ENCODE data around the gene RPS6KA3. TPM values are rescaled to one million over a fixed set of nuclear protein-coding genes. Genes with fewer than 3 reads are reported as not detected.

RPS6KA3 gene
- total and polyA plus RNA-seq, 9 of the 15 experiments (the other 6 are each of a cell fraction or from before 2014, with no cell fraction given), result 10.9 to 61.9 (median 37.4) TPM

DNA sequence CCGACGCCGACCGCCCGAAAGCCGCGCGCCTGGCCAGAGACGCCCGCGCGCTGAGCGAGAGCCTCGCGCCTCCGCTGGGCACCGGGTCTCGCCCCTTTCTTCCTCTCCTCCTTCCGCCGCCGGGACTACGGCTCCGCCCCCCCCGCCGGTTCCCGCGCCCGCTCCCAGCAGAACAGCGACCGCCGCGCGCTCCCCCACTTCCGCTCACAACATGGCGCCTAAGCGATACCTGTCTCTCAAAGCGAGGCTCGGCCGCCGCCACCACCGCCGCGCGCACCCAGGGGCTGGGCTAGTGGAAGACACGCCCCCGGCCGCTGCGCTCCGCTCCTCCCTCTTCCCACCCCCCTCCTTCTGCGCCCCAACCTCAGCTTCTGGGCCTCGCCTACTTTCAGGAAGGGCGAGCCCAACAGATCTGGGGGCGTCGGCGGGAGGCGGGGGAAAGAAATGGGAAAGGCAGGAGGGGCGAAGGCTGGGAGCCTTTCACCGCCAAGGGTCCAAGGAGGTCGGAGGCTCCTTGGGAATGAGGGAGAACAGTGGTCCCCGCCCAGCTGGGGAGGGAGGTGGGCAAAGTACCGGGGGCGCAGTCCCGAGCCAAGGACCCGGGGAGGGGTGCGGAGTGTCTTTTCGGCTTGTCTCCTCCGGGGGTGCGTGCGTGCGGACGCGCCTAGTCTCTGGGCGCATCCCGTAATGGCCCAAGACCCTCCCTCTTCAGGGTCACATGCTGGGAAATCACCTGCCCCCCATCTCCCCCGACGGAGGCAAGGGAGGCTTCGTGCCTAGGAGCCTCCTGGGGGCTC is at the start of gene RPS6KA3 (continued):
- TF ChIP-seq, protein P1, sequence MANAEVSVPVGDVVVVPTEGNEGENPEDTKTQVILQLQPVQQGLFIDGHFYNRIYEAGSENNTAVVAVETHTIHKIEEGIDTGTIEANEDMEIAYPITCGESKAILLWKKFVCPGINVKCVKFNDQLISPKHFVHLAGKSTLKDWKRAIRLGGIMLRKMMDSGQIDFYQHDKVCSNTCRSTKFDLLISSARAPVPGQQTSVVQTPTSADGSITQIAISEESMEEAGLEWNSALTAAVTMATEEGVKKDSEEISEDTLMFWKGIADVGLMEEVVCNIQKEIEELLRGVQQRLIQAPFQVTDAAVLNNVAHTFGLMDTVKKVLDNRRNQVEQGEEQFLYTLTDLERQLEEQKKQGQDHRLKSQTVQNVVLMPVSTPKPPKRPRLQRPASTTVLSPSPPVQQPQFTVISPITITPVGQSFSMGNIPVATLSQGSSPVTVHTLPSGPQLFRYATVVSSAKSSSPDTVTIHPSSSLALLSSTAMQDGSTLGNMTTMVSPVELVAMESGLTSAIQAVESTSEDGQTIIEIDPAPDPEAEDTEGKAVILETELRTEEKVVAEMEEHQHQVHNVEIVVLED (CRISPR knock-in tag; IDR thresholded peaks at IDR 0.05), result no peak
- TF ChIP-seq, protein P2, sequence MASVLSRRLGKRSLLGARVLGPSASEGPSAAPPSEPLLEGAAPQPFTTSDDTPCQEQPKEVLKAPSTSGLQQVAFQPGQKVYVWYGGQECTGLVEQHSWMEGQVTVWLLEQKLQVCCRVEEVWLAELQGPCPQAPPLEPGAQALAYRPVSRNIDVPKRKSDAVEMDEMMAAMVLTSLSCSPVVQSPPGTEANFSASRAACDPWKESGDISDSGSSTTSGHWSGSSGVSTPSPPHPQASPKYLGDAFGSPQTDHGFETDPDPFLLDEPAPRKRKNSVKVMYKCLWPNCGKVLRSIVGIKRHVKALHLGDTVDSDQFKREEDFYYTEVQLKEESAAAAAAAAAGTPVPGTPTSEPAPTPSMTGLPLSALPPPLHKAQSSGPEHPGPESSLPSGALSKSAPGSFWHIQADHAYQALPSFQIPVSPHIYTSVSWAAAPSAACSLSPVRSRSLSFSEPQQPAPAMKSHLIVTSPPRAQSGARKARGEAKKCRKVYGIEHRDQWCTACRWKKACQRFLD (CRISPR knock-in tag; IDR thresholded peaks at IDR 0.05), result no peak
- TF ChIP-seq TEAD4 (IDR thresholded peaks at IDR 0.05; ENCODE audit: low read length) (no peak), TEAD4 (CRISPR knock-in tag; IDR thresholded peaks at IDR 0.05; ENCODE audit: borderline replicate concordance) (no peak), ILF3 (IDR thresholded peaks at IDR 0.05; ENCODE audit: borderline replicate concordance) (no peak), ZKSCAN8 (CRISPR knock-in tag; IDR thresholded peaks at IDR 0.05) (no peak), DPF2 (IDR thresholded peaks at IDR 0.05) (0 out of 2 replicates have a peak, but pooled peaks have one; percentile 31), STAG1 (CRISPR knock-in tag; IDR thresholded peaks at IDR 0.05; ENCODE audit: borderline replicate concordance) (no peak), BRF1 (IDR thresholded peaks at IDR 0.05; ENCODE audit: borderline replicate concordance, extremely low read depth, insufficient read length) (no peak), NCOA6 (IDR thresholded peaks at IDR 0.05) (no peak), PHF8 (IDR thresholded peaks at IDR 0.05; ENCODE audit: borderline replicate concordance, low read length) (peak; percentile 57; the same call in 1 of the 2 replicates), ATF7 (IDR thresholded peaks at IDR 0.05) (peak; percentile 35; the same call in 1 of the 2 replicates), SFPQ (IDR thresholded peaks at IDR 0.05; ENCODE audit: low read depth, low read length) (no peak), ZNF408 (CRISPR knock-in tag; IDR thresholded peaks at IDR 0.05; ENCODE audit: low read depth) (no peak), ZEB2 (IDR thresholded peaks at IDR 0.05) (no peak), MEIS2 (IDR thresholded peaks at IDR 0.05; ENCODE audit: partially characterized antibody) (peak; percentile 68), ZNF24 (IDR thresholded peaks at IDR 0.05) (no peak), MAZ (CRISPR knock-in tag; conservative IDR thresholded peaks at IDR 0.05 in 1 of 2, IDR thresholded peaks at IDR 0.05 in 1 of 2) (peak; percentile 45 to 78; a peak in 3 of 4 replicates), SPI1 (IDR thresholded peaks at IDR 0.05; ENCODE audit: borderline replicate concordance, low read depth, low read length) (peak; percentile 73; the same call in 1 of the 2 replicates), ZFPM2 (CRISPR knock-in tag; IDR thresholded peaks at IDR 0.05) (no peak), ZNF146 (CRISPR knock-in tag; IDR thresholded peaks at IDR 0.05; ENCODE audit: unreplicated experiment) (no peak), EP400 (IDR thresholded peaks at IDR 0.05) (no peak), NONO (IDR thresholded peaks at IDR 0.05; ENCODE audit: low read depth in 2 of 2, low read length in 1 of 2) (0 out of 4 replicates have a peak, but pooled peaks of 1 of the 2 experiments have one; percentile 24), PHB (CRISPR knock-in tag; IDR thresholded peaks at IDR 0.05) (no peak), FOXA1 (IDR thresholded peaks at IDR 0.05; ENCODE audit: borderline replicate concordance) (no peak)
